Nephron progenitor cell (in vitro differentiated cells): Measurements from ENCODE around the gene SYT5.

Experiments
- DNase-seq: peaks from one replicate; pipeline ENCODE4 v3.0.0; 2021
- H3K27ac Mint-ChIP-seq: 2 replicates; pipeline ENCODE4 v1.8.0; 2021; ENCODE audit warnings: mild to moderate bottlenecking, moderate library complexity, mixed read lengths
- H3K27me3 Mint-ChIP-seq: 2 replicates; pipeline ENCODE4 v1.8.0; 2021; ENCODE audit warnings: mild to moderate bottlenecking, low read depth, mixed read lengths; ENCODE audit not compliant: poor library complexity
- H3K36me3 Mint-ChIP-seq: 2 replicates; pipeline ENCODE4 v1.8.0; 2021; ENCODE audit warnings: low read depth, mixed read lengths
- H3K4me1 Mint-ChIP-seq: 2 replicates; pipeline ENCODE4 v1.8.0; 2021; ENCODE audit warnings: mixed read lengths
- H3K4me3 Mint-ChIP-seq: 2 replicates; pipeline ENCODE4 v1.8.0; 2021; ENCODE audit warnings: mild to moderate bottlenecking, moderate library complexity, mixed read lengths
- H3K9me3 Mint-ChIP-seq: 2 replicates; pipeline ENCODE4 v1.8.0; 2021; ENCODE audit warnings: mild to moderate bottlenecking, moderate library complexity, mixed read lengths
- TF ChIP-seq, protein P1 (sequence below): fragments of 200-600 bp; sonication (generic); IDR thresholded peaks from 2 replicates; pipeline ENCODE4 v1.5.0; 2021; ENCODE audit warnings: antibody characterized with exemption

The SYT5 gene

DNA sequence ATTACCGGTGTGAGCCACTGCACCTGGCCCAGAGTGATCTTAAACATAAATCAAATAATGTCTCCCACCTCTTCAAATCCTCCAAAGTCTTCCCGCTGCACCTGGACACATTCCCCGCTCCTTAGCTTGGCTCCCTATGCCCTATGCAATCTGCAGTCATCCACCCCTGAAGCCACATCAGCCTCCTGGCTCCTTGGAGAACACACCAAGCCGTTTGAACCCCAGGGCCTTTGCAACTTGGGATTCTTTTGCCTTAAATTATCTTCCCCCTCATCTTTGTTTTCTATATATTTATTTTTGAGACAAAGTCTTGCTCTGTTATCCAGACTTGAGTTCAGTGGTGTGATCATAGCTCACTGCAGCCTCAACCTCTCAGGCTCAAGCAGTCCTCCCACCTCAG lies 11.0 kb downstream of the SYT5 start:
- no peak for DNase-seq
- peaks cover 76% of the 10 kb centered on the region for H3K27me3 Mint-ChIP-seq
- TF ChIP-seq, protein P1, sequence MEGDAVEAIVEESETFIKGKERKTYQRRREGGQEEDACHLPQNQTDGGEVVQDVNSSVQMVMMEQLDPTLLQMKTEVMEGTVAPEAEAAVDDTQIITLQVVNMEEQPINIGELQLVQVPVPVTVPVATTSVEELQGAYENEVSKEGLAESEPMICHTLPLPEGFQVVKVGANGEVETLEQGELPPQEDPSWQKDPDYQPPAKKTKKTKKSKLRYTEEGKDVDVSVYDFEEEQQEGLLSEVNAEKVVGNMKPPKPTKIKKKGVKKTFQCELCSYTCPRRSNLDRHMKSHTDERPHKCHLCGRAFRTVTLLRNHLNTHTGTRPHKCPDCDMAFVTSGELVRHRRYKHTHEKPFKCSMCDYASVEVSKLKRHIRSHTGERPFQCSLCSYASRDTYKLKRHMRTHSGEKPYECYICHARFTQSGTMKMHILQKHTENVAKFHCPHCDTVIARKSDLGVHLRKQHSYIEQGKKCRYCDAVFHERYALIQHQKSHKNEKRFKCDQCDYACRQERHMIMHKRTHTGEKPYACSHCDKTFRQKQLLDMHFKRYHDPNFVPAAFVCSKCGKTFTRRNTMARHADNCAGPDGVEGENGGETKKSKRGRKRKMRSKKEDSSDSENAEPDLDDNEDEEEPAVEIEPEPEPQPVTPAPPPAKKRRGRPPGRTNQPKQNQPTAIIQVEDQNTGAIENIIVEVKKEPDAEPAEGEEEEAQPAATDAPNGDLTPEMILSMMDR = no peak
- H3K9me3 Mint-ChIP-seq = peaks cover 6% of the 10 kb centered on the region
- peaks cover 20% of the 10 kb centered on the region for H3K4me1 Mint-ChIP-seq
- no peak overlapping the region for H3K27ac Mint-ChIP-seq
- no peaks in the 10 kb centered on the region for H3K36me3 Mint-ChIP-seq
- no peak overlapping the region for H3K4me3 Mint-ChIP-seq

DNA sequence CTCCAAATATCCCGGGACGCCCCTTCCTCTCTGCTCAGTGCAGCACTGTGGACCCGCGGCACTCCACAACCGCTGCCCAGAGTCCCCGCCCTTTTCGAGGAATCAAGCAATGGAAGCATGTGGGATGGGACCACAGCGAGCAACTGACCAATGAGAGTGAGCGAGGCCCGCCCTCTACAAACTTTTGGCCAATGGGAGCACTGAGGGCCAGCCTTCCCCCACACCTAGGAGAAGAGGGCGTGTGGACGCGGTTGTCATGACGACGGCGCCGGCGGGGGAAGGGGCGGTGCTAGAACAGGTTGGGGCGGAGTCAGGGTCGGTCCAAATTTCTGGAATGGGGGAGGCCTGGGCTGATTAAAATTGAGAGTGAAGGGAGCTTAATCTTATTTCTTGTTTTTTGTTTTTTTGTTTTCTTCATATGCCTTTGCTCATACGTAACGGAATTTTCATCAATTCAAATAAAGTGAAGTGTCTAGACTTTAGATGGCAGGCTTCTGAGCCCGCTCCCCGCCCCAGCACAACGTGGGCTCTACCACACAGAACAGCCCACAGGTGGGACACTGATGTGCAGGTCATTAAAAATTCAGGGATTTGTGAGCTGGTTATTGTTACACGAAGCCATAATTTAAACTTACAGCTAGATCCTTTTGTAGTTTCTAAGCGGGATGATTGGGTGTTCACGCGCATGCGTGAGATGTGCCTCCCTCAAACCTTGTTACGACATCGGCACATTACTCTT lies 13.4 kb downstream of the SYT5 start, which contains the start of gene DNAAF3:
DNAAF3 (minus strand) TSS at position 84 of the 739 bp plus-strand sequence. CDS start 200 bp downstream, outside the sequence.
- peak within 1 kb of the TSS; percentile 90 for H3K4me3 Mint-ChIP-seq
- peak within 1 kb of the TSS; percentile 98 for H3K27ac Mint-ChIP-seq
- peaks cover 73% of the 10 kb centered on the region for H3K27me3 Mint-ChIP-seq
- H3K9me3 Mint-ChIP-seq = peaks cover 4% of the 10 kb centered on the region
- peaks cover 8% of the 10 kb centered on the region for H3K4me1 Mint-ChIP-seq
- DNase-seq = peak; percentile 98
- no peaks in the 10 kb centered on the region for H3K36me3 Mint-ChIP-seq
- TF ChIP-seq, protein P1 = no peak

DNA sequence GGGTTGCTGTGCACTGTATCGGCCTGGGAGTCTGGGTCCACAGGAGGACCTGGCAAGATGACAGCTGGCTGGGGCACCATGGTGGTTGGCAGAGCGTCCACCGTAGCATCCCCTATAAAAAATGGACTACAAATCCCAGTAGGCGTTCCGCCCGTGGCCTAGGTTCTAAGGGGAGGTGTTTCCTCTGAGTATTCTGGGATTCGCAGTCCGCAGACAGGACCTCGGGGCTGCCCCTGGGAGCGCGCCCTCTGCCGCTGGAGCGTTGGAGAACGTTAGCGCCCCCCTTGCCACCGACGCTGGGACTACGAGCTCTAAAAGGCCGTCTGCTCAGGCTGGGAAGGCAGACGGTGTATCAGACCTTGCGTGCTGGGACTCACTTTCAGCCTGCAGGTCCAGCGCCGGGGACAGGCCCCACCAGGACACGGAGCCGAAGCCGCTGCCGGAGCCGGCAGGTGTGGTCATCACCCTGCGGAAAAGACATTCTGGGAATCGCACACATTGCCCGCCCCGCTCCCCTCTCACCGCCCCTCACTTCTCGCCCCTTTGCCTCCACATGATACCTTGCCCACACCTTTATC lies 14.0 kb downstream of the SYT5 start:
- H3K4me1 Mint-ChIP-seq = peaks cover 8% of the 10 kb centered on the region
- H3K36me3 Mint-ChIP-seq = no peaks in the 10 kb centered on the region
- peaks cover 73% of the 10 kb centered on the region for H3K27me3 Mint-ChIP-seq
- no peak overlapping the region for H3K27ac Mint-ChIP-seq
- DNase-seq = peak; percentile 83
- no peaks in the 10 kb centered on the region for H3K9me3 Mint-ChIP-seq
- peak overlapping the region; percentile 90 for H3K4me3 Mint-ChIP-seq
- TF ChIP-seq, protein P1 = peak; percentile 60

DNA sequence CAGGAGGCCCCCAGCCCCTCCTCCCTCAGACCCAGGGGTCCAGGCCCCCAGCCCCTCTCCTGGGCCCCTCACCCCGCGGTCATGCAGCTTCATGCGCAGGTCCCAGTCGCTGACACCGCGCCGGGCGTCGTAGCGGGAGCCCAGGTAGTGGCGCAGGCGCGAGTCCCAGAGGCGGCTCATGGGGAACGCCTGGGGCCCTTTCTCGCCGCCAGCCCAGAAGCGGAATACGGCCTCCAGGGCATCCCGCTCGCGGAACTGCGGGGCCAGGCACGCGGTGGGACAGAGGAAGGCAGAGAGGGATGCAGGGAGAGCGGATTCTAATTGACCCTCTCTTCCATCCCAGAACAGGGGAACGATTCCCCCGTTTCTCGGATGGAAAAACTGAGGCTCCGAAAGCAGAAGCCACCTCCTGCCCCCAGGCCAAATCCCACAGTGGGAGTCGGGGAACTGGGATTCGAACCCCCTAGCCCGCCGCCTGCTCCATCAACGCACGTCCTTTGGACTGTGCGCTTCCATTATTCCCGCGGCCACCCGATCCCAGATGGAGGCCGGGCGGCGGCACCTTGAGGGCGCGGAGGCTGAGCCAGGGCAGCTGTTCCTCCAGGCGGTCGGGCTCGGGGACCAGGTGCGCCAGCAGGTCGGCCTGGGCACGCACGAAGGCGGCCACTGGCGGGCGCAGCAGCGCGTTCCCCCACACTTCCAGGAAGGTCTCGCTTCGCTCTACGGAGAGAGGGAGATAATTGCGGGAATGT lies 18.3 kb downstream of the SYT5 start:
- Mint-ChIP-seq H3K27me3 (peaks cover 74% of the 10 kb centered on the region), H3K36me3 (no peaks in the 10 kb centered on the region), H3K9me3 (no peaks in the 10 kb centered on the region), H3K4me1 (peaks cover 22% of the 10 kb centered on the region), H3K27ac (no peak overlapping the region), H3K4me3 (no peak overlapping the region)
- TF ChIP-seq, protein P1 = no peak
- no peak for DNase-seq

DNA sequence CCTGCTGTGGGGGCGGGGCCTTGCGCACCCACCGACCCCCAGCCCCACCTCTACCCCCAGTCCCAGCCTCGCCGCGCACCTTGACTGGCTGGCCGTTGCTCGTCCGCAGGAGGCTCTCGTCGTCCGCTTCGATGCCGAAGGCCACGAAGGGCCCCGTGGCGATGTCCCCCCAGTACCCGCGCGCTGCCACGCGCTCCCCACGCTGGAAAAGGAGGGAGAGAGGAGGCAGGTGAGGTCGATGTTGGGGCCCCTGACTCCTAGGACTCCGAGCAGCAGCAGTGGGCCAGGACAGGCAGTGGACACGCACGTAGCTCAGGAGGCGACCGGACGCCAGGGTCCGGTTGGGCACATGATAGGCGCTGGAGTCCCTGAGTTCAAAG lies 19.1 kb downstream of the SYT5 start:
- H3K36me3 Mint-ChIP-seq = no peaks in the 10 kb centered on the region
- no peak for DNase-seq
- no peak overlapping the region for H3K27ac Mint-ChIP-seq
- H3K4me1 Mint-ChIP-seq = peaks cover 23% of the 10 kb centered on the region
- H3K27me3 Mint-ChIP-seq = peaks cover 77% of the 10 kb centered on the region
- H3K4me3 Mint-ChIP-seq = no peak overlapping the region
- TF ChIP-seq, protein P1 = no peak
- no peaks in the 10 kb centered on the region for H3K9me3 Mint-ChIP-seq
